GM12801 (cell line): ENCODE data around the gene CRY1.

Experiments used
- TF ChIP-seq, protein P1 (sequence below): IDR thresholded peaks from one replicate; pipeline ENCODE4 v1.5.1; 2011; ENCODE audit warnings: control low read depth; ENCODE audit not compliant: insufficient read length; ENCODE audit errors: extremely low read depth

The CRY1 gene

GRCh38 chr12:107096571-107096970 lies 3.2 kb upstream of the CRY1 start:
- TF ChIP-seq, protein P1, sequence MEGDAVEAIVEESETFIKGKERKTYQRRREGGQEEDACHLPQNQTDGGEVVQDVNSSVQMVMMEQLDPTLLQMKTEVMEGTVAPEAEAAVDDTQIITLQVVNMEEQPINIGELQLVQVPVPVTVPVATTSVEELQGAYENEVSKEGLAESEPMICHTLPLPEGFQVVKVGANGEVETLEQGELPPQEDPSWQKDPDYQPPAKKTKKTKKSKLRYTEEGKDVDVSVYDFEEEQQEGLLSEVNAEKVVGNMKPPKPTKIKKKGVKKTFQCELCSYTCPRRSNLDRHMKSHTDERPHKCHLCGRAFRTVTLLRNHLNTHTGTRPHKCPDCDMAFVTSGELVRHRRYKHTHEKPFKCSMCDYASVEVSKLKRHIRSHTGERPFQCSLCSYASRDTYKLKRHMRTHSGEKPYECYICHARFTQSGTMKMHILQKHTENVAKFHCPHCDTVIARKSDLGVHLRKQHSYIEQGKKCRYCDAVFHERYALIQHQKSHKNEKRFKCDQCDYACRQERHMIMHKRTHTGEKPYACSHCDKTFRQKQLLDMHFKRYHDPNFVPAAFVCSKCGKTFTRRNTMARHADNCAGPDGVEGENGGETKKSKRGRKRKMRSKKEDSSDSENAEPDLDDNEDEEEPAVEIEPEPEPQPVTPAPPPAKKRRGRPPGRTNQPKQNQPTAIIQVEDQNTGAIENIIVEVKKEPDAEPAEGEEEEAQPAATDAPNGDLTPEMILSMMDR = no peak

GRCh38 chr12:107094183-107094448 lies 767 bp upstream of the CRY1 start:
- TF ChIP-seq, protein P1 = no peak

DNA sequence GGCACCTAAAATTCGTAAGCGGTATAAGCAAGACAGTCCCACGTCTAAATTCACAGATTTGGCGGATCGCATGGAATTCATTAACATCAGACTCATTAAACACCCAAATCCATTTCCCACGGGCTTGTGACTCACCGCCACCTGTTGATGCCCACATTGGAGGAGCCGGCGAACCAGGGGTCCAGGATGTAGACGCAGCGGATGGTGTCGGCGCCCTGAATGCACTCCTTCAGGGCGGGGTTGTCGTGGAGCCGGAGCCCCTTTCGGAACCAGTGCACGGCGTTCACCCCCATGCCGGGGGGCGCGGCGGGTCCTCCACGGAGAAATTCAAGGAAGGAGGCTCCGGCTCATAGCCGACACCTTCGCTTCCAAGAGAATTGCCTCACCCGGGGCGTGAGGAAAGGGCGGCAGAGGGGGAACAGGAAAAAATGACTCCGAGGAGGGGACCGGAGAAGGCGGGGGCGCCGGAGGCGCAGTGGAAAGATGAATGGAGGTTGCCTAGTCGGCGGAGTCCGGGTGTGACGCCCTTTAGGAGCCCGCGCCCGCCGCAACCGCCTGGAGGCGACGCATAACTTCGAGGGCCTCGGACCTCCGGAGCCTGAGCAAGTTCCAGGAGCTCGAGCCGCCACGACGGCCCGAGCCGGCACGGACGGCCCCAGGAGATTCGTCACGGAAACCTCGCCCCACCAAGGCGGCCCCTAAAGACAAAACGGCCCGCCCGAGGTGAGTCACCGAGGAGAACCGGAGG lies 506 bp downstream of the CRY1 start:
- TF ChIP-seq, protein P1 = no peak

GRCh38 chr12:107091989-107092641 lies 1.2 kb downstream of the CRY1 start:
- TF ChIP-seq, protein P1 = no peak

DNA sequence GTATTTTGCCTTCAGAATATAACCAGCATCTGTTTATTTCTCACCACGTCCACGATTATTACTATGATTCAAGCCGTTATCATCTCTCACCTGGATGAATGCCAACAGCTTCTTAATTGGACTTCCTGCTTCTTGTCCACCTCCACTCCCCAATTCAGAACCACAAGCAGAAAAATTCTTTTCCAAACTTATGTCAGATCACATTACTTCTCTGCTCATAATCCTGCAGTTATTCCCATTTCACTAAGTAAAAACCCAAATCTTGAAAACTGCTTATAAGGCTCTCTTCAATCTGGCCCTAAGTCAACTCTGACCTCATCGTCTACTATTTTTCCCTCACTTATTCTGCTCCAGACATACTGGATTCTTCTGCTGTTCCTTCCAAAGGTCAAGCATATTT lies 2.0 kb downstream of the CRY1 start:
- TF ChIP-seq, protein P1 = no peak

DNA sequence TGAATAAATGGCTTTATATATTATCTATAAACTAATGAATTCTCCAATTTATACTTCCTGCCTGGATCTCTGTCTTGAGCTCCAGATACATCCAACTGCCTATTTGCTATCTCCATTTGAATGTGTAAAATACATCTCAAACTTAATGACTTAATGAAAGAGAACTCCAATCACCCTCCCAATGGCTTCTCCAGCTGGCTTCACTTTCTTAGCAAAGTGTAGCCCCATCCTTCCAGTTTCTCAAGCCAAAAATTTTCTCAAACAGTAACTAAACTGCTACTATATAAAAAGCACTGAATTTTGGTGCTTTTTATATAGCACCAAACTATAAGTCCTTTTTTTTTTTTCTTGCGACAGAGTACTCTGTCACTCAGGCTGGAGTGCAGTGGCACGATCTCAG lies 2.6 kb downstream of the CRY1 start:
- TF ChIP-seq, protein P1 = no peak

DNA sequence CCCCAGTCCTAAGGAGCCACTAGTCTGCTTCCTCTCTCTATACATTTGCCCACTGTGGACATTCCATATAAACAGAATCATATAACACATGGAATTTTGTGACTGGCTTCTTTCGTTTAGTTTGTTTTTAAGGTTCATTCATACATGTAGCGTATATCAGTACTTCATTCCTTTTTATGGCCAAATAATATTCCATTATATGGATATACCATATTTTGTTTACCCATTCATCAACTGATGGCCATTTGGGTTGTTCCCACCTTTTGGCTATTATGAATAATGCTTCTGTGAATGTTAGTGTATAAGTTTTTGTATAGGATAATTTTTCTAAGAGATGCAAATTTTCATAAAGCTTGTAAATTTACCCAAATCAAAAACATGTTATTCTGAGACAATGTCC lies 4.4 kb downstream of the CRY1 start:
- TF ChIP-seq, protein P1 = no peak
